GM18511 (cell line): ENCODE data around the gene TREX2.

Experiments used
- ATAC-seq: cut with Tn5 transposase; IDR thresholded peaks from one replicate; pipeline ENCODE4 v1.9.1; 2021; ENCODE audit warnings: mild to moderate bottlenecking, moderate library complexity; ENCODE audit not compliant: unreplicated experiment

Gene TREX2

DNA sequence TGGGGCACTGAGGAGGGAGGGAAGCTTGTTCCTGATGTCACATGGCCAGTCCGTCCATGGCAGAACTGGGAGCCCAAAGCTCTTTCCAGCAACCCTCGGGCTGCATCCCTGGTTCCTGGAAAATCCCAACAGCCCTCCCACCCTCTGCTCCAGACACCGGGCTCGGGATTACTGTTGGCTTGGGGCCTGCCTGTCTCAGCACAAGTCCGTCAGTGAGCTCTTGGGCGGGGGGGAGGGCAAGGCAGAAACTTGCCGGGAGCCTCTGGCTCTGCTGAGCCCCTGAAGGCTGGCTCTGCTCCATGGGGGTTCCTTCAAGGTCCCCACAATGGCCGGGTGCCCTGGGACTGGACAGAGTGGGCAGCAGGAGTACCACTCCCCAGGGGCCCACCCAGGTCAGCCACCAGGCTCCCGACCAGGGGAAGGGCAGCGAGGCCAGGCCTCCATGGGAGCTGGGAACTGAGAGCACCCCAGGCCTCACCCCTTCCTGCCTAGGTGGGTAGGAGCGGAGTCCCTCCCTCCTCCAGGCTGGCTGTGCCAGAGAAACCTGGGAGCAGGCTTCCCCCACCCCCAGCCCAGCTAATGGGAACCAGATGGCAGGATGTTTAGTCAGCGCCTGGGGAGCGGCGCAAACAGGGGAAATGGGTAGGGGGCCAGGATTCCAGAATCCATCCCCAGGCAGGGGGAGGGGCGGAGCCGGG is 31.0 kb upstream of the TREX2 start:
- no peak for ATAC-seq

DNA sequence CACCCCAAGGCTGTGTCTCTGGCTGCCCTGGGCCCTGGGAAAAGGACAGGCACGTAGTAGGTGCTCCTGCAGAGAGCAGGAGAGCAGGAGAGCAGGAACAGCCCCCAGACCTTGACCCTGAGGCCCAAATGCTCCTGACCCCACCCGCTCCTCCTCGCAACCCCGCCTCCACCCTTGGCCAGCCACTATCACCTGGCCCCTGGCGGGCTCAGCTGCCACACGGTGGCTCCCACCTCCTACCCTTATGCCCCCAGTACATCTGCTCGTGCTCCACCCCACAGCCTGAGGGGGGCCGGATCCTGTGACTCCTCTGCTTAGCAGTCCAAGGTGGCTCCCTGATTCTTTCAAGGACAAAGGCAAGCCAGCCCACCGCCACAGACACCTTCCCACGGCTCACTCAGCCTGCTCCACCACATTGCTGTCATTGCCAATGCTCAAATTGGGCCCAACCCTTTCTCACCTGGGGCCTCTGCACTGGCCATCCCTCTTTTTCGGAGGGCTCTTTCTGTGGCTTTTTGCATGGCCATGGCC is 30.0 kb upstream of the TREX2 start:
- ATAC-seq, result no peak

GRCh38 chrX:153475271-153475670 is 29.4 kb upstream of the TREX2 start:
- no peak for ATAC-seq

GRCh38 chrX:153474718-153475117 is 28.9 kb upstream of the TREX2 start:
- no peak for ATAC-seq

DNA sequence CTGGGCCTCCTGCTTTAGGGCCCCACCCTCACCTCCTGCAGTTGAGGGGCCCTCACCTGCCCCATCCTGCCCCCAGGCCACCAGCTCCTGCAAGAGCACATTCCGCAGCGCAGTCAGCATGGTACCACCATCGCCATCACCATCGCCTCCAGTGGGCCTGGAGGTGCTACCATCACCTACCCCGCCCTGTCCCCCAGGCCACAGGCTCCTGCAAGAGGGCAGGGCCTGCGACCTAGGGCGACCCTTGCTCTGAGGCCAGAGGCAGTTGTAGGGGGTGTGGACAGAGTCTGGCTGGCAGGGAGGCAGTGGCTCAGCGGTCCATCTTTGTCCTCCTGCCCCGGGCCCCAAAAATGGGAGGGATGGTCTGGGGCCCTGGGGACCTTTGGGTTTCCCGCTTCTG is 28.4 kb upstream of the TREX2 start:
- no peak for ATAC-seq

DNA sequence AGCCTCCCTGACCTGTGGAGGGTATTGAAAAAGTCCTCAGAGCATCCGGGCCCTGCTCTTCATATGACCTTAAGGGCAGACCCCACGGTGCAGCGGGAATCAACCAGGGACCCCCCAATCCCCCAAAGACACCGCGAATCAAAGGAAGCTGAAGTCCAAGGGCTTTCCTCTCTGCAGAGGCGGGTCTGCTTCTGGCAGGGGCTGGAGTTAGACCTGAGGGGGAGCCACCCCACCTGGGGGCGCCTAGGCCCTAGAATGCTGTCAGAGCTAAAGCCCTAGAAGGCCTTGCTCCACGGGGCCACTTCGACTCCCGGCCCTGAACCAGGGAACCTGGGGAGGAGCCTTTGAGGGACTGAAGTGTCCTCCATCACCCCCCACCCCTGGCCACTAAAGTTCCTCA is 27.3 kb upstream of the TREX2 start:
- no peak for ATAC-seq

DNA sequence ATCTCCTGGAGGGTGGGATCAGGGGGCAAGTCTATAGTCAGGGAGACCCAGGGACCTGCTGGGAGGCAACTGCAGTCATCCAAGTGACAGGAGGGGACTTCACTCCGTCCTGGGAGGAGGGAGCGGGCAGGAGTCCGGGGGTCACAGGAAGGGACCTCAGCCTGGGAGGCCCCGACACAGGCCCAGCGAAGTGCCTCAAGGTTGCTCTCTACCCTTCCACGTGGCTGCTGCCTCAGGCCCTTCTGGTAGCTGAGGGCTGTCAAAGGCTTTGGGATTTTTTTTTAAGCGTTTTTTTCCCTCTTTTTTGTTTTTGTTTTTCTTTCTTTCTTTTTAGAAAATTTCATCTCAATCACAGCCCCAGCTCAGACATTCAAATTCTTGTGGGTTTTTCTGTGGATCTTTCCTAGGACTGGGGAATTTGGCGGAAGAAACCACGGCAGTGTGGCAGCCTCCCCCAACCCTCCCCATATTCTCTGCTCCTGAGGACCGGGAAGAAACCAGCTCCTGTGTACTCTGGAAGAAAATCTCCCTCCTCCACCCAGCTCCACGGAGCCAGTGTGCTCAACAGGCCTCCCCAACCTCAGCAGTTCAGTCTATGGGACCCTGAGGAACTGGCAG is 25.9 kb upstream of the TREX2 start:
- no peak for ATAC-seq

DNA sequence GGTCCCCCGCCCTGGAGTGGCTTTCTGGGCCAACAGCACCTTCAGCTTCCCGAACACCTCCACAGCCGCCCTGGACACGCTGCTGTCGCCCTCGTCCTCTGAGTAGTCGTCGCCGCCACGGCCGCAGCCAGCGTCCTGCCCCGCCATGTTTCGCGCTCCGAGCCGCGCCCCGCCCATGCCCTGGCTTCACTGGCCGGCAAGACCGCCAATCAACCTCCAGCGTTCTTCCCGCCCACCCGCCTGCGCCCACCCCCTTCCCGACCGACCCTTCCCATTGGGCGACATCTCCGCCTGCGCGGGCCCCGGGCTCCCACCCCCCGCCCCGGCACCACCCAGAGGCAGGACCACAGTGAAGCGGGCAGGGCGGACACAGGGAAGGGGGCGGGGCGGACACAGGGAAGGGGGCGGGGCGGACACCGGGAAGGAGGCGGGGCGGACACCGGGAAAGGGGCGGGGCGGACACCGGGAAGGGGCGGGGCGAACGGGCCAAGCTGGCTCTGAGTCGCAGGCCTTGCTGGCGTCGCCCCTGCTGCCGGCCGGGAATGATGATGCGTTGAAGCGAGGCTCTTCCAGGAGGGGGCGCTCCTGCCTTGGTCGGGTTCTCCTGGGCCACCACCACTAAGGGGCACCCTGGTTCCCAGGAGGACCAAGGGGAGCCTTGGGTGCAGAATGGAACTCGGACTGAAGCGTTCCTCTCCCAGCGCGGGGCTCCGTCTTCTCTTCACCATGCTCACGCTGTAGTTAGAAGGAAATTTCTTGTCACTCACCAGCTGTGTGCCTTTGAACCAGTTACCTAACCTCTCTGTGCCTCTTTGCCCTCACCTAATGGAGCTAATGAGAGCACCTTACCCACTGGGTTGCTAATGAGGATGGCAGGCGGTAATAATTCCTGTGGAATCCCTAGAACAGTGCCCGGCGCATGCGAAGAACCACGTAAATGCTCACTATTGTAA is 24.8 kb upstream of the TREX2 start, which contains the start of gene HAUS7:
Gene HAUS7 (minus strand): TSS at position 166 of the 953 bp plus-strand sequence. CDS start 19 bp downstream, at position 147.
- ATAC-seq, result peak; percentile 82

- ATAC-seq, result peak; percentile 47
Observed at GRCh38 chrX:153469811-153470410, 24.1 kb upstream of the TREX2 start.

DNA sequence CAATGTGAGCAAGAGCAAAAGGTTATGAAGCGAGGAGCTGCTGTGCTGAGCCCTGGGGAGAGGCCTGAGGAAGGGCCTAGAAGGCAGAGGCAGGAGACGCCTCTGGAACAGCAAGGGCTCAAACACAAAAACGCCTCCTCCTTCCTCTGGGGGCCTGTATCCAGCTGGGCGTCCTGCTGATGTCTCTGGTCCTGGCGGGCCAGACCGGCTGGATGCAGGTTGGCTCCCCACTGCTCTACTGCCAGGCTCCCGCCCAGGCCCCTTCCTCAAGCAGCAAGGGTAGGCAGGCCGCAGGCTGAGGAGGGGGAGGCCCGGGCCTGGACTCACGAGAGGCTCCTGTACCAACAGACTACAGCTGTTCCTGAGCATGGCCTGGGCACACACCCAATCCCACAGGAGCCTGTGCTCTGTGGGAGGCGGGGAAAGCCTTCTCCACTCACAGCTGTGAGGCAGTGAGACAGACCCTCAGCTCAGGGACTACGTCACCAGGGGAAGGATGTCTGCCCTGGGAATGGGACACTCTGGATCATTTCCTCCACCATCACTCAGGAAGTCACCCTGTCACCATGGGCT is 22.2 kb upstream of the TREX2 start:
- no peak for ATAC-seq

- no peak for ATAC-seq
Observed at GRCh38 chrX:153465691-153466380, 20.0 kb upstream of the TREX2 start.

GRCh38 chrX:153464116-153464515 is 18.3 kb upstream of the TREX2 start:
- no peak for ATAC-seq

GRCh38 chrX:153463556-153463955 is 17.7 kb upstream of the TREX2 start:
- no peak for ATAC-seq

DNA sequence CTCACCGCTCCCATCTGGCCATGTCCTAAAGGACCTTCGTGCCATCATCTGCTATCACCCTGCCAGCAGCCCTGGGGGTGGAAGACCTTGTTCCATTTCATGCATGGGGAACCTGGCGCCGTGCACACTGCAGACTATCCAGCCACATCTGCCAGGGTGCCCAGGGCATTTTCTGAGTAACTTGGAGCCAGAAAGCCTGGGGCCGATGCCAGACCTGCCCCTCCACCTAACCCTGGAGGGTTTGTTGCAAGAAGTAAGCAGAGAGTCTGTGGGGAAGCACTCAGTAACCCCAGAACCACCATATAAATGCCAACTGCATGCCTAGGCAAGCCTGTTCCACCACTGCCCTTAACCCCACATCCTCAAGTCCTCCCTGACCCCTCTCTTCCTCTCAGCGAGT is 17.2 kb upstream of the TREX2 start:
- no peak for ATAC-seq

DNA sequence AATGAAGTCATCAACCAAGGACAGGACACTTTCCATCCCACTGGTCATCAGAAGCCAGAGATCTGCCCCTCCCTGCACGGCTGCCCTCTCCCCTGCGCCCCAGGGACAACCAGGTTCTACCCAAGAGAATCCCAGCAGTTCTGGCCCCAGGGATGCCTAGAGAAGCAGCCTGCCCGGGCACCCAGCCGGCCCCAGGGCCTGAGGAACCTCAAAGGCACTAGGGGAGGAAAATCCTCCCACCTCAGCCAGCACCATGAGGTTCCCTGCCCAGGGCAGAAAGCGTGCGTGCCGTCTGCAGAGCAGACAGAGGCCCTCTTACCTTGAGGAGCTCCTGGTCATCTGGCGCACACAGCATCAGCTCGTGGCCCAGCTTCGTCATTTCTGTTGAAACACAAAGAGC is 16.4 kb upstream of the TREX2 start:
- ATAC-seq, result no peak

DNA sequence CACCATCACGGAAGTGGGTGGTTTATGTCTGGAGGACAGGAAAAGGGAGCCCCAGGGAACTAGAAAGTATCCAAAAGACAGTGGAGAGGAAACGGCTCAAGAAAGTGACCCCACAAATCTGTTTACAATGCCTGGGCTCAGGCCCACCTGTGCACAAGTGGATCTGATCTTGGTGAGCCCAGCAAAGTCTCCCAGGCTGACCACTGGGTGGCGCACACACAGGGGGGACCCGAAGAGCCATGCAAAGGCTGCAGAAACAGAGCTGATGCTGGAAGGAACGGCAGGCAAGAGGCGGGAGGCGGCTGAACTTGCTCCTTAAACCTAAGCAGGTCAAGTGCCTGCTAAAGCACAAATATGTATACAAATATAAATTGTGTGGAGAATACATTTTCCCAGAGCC is 15.0 kb upstream of the TREX2 start:
- no peak for ATAC-seq

GRCh38 chrX:153459986-153460385 is 14.1 kb upstream of the TREX2 start:
- ATAC-seq, result no peak

DNA sequence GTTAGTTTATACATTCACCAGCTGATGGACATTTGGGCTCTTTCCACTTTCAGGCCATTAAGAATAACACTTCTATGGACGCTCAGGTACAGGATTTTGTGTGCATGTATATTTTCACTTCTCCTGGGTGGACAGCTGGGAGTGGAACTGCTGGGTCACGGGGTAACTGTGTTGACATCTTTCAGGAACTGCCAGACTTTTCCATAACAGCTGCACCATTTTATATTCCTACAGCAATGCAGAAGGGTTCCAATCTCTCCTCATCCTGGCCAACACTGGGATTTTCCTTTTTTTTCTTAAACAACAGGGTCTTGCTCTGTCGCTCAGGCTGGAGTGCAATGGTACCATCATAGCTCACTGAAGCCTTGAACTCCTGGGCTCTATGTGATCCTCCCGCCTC is 12.6 kb upstream of the TREX2 start:
- no peak for ATAC-seq

DNA sequence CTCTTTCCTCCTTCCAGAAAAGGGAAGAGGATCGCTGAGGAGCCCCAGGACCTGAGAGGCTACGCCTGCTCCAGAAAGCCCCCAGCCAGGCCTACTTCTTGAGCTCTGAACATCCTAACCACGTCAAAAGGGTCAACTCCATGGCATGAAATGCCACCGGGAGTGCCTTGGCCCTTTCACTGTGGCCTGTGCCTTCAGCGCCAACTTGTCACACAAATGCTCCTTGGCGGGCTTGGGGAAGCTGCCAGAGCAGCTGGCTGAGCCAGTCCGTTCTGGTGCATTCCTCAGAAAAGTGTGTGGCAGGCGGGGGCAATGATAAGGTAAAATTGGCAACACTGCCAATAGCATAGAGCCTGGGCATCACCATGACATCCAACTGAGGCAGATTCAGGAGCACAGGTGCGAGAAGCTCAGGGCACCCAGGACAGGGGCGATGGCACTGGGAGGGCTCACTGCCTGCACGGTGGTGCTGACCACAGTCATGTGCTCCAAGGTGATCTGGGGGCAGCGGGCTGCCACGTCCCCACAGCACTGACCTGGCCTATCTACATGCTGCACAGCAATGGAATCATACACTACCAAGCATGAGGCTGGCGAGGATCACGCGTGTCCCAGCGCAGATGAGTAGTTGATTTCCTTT is 12.1 kb upstream of the TREX2 start:
- no peak for ATAC-seq
